Neural crest cell (in vitro differentiated cells): ENCODE data around the gene SCAF8. TPM values are rescaled to one million over a fixed set of nuclear protein-coding genes. Genes with fewer than 3 reads are reported as not detected.

Experiments used
- DNase-seq: peaks from one replicate; pipeline ENCODE4 v3.0.0; 2021; ENCODE audit warnings: low read depth, mixed read lengths, low spot score
- H3K27ac Mint-ChIP-seq: one replicate; pipeline ENCODE4 v1.8.0; 2021; ENCODE audit warnings: mild to moderate bottlenecking, mixed read lengths; ENCODE audit not compliant: unreplicated experiment
- H3K27me3 Mint-ChIP-seq: 2 replicates; pipeline ENCODE4 v1.8.0; 2021; ENCODE audit warnings: low read depth, mild to moderate bottlenecking, mixed read lengths
- H3K36me3 Mint-ChIP-seq: 2 replicates; pipeline ENCODE4 v1.8.0; 2021; ENCODE audit warnings: low read depth, mild to moderate bottlenecking, mixed read lengths
- H3K4me1 Mint-ChIP-seq: 2 replicates; pipeline ENCODE4 v1.8.0; 2021; ENCODE audit warnings: mixed read lengths
- H3K4me3 Mint-ChIP-seq: one replicate; pipeline ENCODE4 v1.8.0; 2021; ENCODE audit warnings: mild to moderate bottlenecking, mixed read lengths
- H3K9me3 Mint-ChIP-seq: 2 replicates; pipeline ENCODE4 v1.8.0; 2021; ENCODE audit warnings: mixed read lengths
- CTCF ChIP-seq: fragments of 200-600 bp; sonication (generic); conservative IDR thresholded peaks from 2 replicates; pipeline ENCODE4 v1.5.0; 2021; ENCODE audit warnings: antibody characterized with exemption, mild to moderate bottlenecking
- total RNA-seq: library from RNA; stranded (reverse); gene quantifications from 2 replicates; pipeline ENCODE4 v1.2.1, GENCODE V29; 2021

SCAF8 gene
- total RNA-seq, 1 donor from 2014 or later, result 63.6 TPM

GRCh38 chr6:154861825-154862224 is 128.6 kb downstream of the SCAF8 start:
- no peaks in the 10 kb centered on the region for H3K27me3 Mint-ChIP-seq
- no peak for DNase-seq
- no peak overlapping the region for H3K4me3 Mint-ChIP-seq
- no peak overlapping the region for H3K27ac Mint-ChIP-seq
- H3K4me1 Mint-ChIP-seq, result peaks cover 24% of the 10 kb centered on the region
- peaks cover 11% of the 10 kb centered on the region for H3K36me3 Mint-ChIP-seq
- no peak for TF ChIP-seq CTCF
- H3K9me3 Mint-ChIP-seq, result no peaks in the 10 kb centered on the region

- H3K27ac Mint-ChIP-seq, result no peak overlapping the region
- H3K9me3 Mint-ChIP-seq, result no peaks in the 10 kb centered on the region
- peaks cover 24% of the 10 kb centered on the region for H3K4me1 Mint-ChIP-seq
- no peak for DNase-seq
- H3K36me3 Mint-ChIP-seq, result peaks cover 8% of the 10 kb centered on the region
- no peak overlapping the region for H3K4me3 Mint-ChIP-seq
- no peak for TF ChIP-seq CTCF
- H3K27me3 Mint-ChIP-seq, result no peaks in the 10 kb centered on the region
These were observed 129.3 kb downstream of the SCAF8 start for GRCh38 chr6:154862536-154862935.

- H3K36me3 Mint-ChIP-seq, result peaks cover 3% of the 10 kb centered on the region
- TF ChIP-seq CTCF, result no peak
- H3K27me3 Mint-ChIP-seq, result no peaks in the 10 kb centered on the region
- H3K4me1 Mint-ChIP-seq, result peaks cover 29% of the 10 kb centered on the region
- H3K4me3 Mint-ChIP-seq, result no peak overlapping the region
- no peak for DNase-seq
- H3K9me3 Mint-ChIP-seq, result no peaks in the 10 kb centered on the region
- peak overlapping the region; percentile 1 for H3K27ac Mint-ChIP-seq
These were observed 130.8 kb downstream of the SCAF8 start for GRCh38 chr6:154864066-154864430.

- Mint-ChIP-seq H3K27me3 (no peaks in the 10 kb centered on the region), H3K27ac (peak overlapping the region; percentile 57), H3K4me3 (no peak overlapping the region), H3K4me1 (peaks cover 29% of the 10 kb centered on the region), H3K36me3 (no peaks in the 10 kb centered on the region), H3K9me3 (no peaks in the 10 kb centered on the region)
- DNase-seq, result no peak
- no peak for TF ChIP-seq CTCF
These were observed 132.1 kb downstream of the SCAF8 start for GRCh38 chr6:154865291-154865690.

GRCh38 chr6:154868143-154868594 is 135.0 kb downstream of the SCAF8 start:
- Mint-ChIP-seq H3K27ac (no peak overlapping the region), H3K27me3 (no peaks in the 10 kb centered on the region), H3K4me1 (peaks cover 22% of the 10 kb centered on the region), H3K4me3 (no peak overlapping the region), H3K36me3 (no peaks in the 10 kb centered on the region), H3K9me3 (no peaks in the 10 kb centered on the region)
- no peak for DNase-seq
- peak; percentile 93 for TF ChIP-seq CTCF

GRCh38 chr6:154872542-154873114 is 139.4 kb downstream of the SCAF8 start:
- DNase-seq, result no peak
- Mint-ChIP-seq H3K27ac (no peak overlapping the region), H3K36me3 (no peaks in the 10 kb centered on the region), H3K9me3 (no peaks in the 10 kb centered on the region), H3K4me3 (peak overlapping the region; percentile 2), H3K4me1 (peaks cover 46% of the 10 kb centered on the region), H3K27me3 (no peaks in the 10 kb centered on the region)
- TF ChIP-seq CTCF, result no peak
